Natural killer cell treated with Interleukin-12 subunit alpha and Interleukin-12 subunit beta and Interleukin-15 and Interleukin-18, amount 100 ng/mL, for 72 hours (primary cell): ENCODE measurements around the gene LGALS16. TPM values are rescaled to one million over a fixed set of nuclear protein-coding genes. Genes with fewer than 3 reads are reported as not detected.
A peak's percentile ranks its signal among the peaks of the same experiment; 100 is the strongest.
"Not testable (repeated sequence)": the region's sequence is repeated elsewhere in the genome, so short reads cannot be mapped to it uniquely, and the experiment has no call there.

Experiments used
- ATAC-seq, 2 donors: fragments of 150-1000 bp; cut with Tn5 transposase in 1 of 2; sonication (Bioruptor Pico), chemical (Tn5 transposase) in 1 of 2; 2 replicates each; pipeline ENCODE4 v1.10.0; 2021
- DNase-seq: peaks from one replicate; pipeline ENCODE4 v3.0.0; 2022; ENCODE audit warnings: low spot score
- H3K27ac Mint-ChIP-seq, 2 donors: 1 replicate in 1 of 2; 2 replicates in 1 of 2; pipeline ENCODE4 v1.8.0; 2022; ENCODE audit warnings: mixed read lengths in 2 of 2, mild to moderate bottlenecking in 1 of 2, moderate library complexity in 1 of 2
- H3K27me3 Mint-ChIP-seq, 2 donors: 1 replicate in 1 of 2; 2 replicates in 1 of 2; pipeline ENCODE4 v1.8.0; 2022; ENCODE audit warnings: mixed read lengths in 2 of 2
- H3K36me3 Mint-ChIP-seq: one replicate; pipeline ENCODE4 v1.8.0; 2022; ENCODE audit warnings: mixed read lengths
- H3K4me1 Mint-ChIP-seq, 2 donors: 1 replicate in 1 of 2; 2 replicates in 1 of 2; pipeline ENCODE4 v1.8.0; 2022; ENCODE audit warnings: low read depth in 2 of 2, mixed read lengths in 2 of 2, mild to moderate bottlenecking in 1 of 2
- H3K4me3 Mint-ChIP-seq: one replicate; pipeline ENCODE4 v1.8.0; 2022; ENCODE audit warnings: mixed read lengths
- H3K9me3 Mint-ChIP-seq: 2 replicates; pipeline ENCODE4 v1.8.0; 2022; ENCODE audit warnings: mixed read lengths
- total RNA-seq, 2 donors: library from RNA; stranded (reverse); gene quantifications; one replicate each; pipeline ENCODE4 v1.2.3, GENCODE V29; 2022

Gene LGALS16
- total RNA-seq, 2 donors from 2014 or later, result not detected

DNA sequence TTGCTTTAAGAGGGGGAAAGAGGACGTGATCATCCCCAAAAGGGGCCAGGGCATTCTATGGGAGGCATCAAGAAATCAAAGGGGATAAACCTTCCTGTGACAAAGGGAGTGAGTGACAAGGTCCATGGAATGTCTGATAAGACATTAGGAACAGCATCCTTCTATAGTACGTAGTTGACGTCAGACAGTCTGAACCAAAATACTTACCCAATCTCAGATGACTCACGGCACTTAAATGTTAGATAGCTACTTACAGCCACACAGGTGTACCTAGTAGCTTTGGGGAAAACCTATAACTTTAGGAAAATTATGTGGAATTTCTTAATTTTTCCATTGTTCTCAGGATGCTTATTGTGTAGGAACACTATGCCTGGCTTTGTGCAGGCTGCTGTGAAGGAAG lies 4.9 kb downstream of the LGALS16 start:
- Mint-ChIP-seq H3K4me1 (no peaks in the 10 kb centered on the region), H3K27me3 (peaks cover 33 to 36% of the 10 kb centered on the region in 2 donors), H3K36me3 (no peaks in the 10 kb centered on the region), H3K4me3 (no peak overlapping the region), H3K27ac (no peak overlapping the region), H3K9me3 (no peaks in the 10 kb centered on the region)
- no peak for ATAC-seq
- no peak for DNase-seq

DNA sequence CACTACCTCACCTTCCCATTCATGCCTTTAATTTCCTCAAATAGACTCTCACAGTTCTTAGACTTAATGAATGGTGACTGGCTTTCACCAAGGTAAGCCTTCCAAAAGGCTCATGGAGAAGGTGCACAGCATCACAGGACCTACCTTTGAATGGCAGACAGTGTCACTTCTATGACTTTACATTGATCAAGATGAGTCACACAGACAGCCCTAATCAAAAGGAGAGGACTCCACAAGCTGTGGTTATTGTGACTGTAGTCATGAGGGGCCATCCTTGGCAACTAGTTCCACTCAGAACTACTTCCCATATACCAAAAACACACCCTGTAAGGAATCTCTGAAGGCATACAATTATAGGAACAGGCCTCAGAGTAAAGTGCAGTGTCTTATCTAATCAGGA lies 5.9 kb downstream of the LGALS16 start:
- Mint-ChIP-seq H3K27ac (no peak overlapping the region), H3K4me1 (no peaks in the 10 kb centered on the region), H3K27me3 (peaks cover 28 to 36% of the 10 kb centered on the region in 2 donors), H3K4me3 (no peak overlapping the region), H3K36me3 (no peaks in the 10 kb centered on the region), H3K9me3 (no peaks in the 10 kb centered on the region)
- ATAC-seq (no peak), DNase-seq (no peak)

- H3K36me3 Mint-ChIP-seq, ATAC-seq, H3K27ac Mint-ChIP-seq, H3K4me1 Mint-ChIP-seq, H3K4me3 Mint-ChIP-seq, DNase-seq, H3K9me3 Mint-ChIP-seq: not testable (repeated sequence)
- peaks cover 29 to 43% of the 10 kb centered on the region in 2 donors for H3K27me3 Mint-ChIP-seq
These were observed 14.1 kb downstream of the LGALS16 start for GRCh38 chr19:39669860-39670259.

- H3K9me3 Mint-ChIP-seq, result no peaks in the 10 kb centered on the region
- no peak overlapping the region for H3K27ac Mint-ChIP-seq
- ATAC-seq (no peak), DNase-seq (no peak)
- no peak overlapping the region for H3K4me3 Mint-ChIP-seq
- peaks cover 32 to 37% of the 10 kb centered on the region in 2 donors for H3K27me3 Mint-ChIP-seq
- no peaks in the 10 kb centered on the region for H3K36me3 Mint-ChIP-seq
- peaks cover 11 to 14% of the 10 kb centered on the region in 2 donors for H3K4me1 Mint-ChIP-seq
These were observed 15.3 kb downstream of the LGALS16 start for GRCh38 chr19:39670998-39671397.

- H3K4me3 Mint-ChIP-seq, result no peak overlapping the region
- H3K27me3 Mint-ChIP-seq, result peaks cover 24 to 33% of the 10 kb centered on the region in 2 donors
These were observed 16.1 kb downstream of the LGALS16 start for GRCh38 chr19:39671739-39672363.

GRCh38 chr19:39672473-39672872 lies 16.8 kb downstream of the LGALS16 start:
- Mint-ChIP-seq H3K27me3 (peaks cover 18 to 29% of the 10 kb centered on the region in 2 donors), H3K4me1 (peaks cover 14 to 17% of the 10 kb centered on the region in 2 donors), H3K9me3 (no peaks in the 10 kb centered on the region), H3K27ac (no peak overlapping the region), H3K36me3 (no peaks in the 10 kb centered on the region), H3K4me3 (no peak overlapping the region)
- DNase-seq, result no peak
- no peak for ATAC-seq

More at GRCh38 chr19:39671739-39672363, 16.1 kb downstream of the LGALS16 start:
- Mint-ChIP-seq H3K4me1 (peaks cover 14 to 17% of the 10 kb centered on the region in 2 donors), H3K27ac (no peak overlapping the region), H3K9me3 (no peaks in the 10 kb centered on the region), H3K36me3 (no peaks in the 10 kb centered on the region)
- no peak for ATAC-seq
- DNase-seq, result no peak

DNA sequence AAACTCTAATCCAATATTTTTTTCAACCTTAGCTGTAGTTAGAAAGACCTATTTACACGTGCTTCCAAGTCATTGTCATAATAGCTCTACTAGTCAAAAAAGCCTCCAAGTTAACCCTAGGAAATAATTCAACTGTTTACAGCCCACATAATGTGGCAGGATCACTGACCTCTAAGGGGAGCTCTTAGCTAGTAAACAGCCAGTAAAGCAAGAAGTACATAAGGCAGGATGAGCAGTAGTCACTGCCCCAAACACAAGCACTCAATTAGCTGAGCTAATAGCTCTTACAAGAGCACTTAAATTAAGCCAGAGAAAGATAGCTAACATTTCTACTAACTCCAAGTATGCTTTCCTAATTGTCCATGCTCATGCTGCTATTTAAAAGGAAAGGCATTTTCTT lies 18.1 kb downstream of the LGALS16 start:
- not testable (repeated sequence) for H3K36me3 Mint-ChIP-seq, DNase-seq, ATAC-seq, H3K4me3 Mint-ChIP-seq, H3K27ac Mint-ChIP-seq, H3K9me3 Mint-ChIP-seq
- Mint-ChIP-seq H3K27me3 (peaks cover 16 to 32% of the 10 kb centered on the region in 2 donors), H3K4me1 (peaks cover 21 to 28% of the 10 kb centered on the region in 2 donors)

GRCh38 chr19:39676004-39676403 lies 20.3 kb downstream of the LGALS16 start:
- Mint-ChIP-seq H3K4me3 (peak overlapping the region; percentile 62), H3K36me3 (no peaks in the 10 kb centered on the region), H3K27ac (peak overlapping the region; percentile 51 to 88), H3K27me3 (peaks cover 11 to 32% of the 10 kb centered on the region in 2 donors), H3K9me3 (no peaks in the 10 kb centered on the region), H3K4me1 (peaks cover 28 to 42% of the 10 kb centered on the region in 2 donors)
- ATAC-seq (peak; percentile 87 to 88), DNase-seq (no peak)

GRCh38 chr19:39677961-39678889 lies 22.5 kb downstream of the LGALS16 start:
- peaks cover 24 to 39% of the 10 kb centered on the region in 2 donors for H3K4me1 Mint-ChIP-seq
- peak overlapping the region; percentile 67 for H3K4me3 Mint-ChIP-seq
- DNase-seq (no peak), ATAC-seq (no peak)
- peaks cover 0 to 31% of the 10 kb centered on the region in 2 donors for H3K27me3 Mint-ChIP-seq
- H3K27ac Mint-ChIP-seq, result peak overlapping the region; percentile 9 to 63
- no peaks in the 10 kb centered on the region for H3K36me3 Mint-ChIP-seq
- no peaks in the 10 kb centered on the region for H3K9me3 Mint-ChIP-seq

DNA sequence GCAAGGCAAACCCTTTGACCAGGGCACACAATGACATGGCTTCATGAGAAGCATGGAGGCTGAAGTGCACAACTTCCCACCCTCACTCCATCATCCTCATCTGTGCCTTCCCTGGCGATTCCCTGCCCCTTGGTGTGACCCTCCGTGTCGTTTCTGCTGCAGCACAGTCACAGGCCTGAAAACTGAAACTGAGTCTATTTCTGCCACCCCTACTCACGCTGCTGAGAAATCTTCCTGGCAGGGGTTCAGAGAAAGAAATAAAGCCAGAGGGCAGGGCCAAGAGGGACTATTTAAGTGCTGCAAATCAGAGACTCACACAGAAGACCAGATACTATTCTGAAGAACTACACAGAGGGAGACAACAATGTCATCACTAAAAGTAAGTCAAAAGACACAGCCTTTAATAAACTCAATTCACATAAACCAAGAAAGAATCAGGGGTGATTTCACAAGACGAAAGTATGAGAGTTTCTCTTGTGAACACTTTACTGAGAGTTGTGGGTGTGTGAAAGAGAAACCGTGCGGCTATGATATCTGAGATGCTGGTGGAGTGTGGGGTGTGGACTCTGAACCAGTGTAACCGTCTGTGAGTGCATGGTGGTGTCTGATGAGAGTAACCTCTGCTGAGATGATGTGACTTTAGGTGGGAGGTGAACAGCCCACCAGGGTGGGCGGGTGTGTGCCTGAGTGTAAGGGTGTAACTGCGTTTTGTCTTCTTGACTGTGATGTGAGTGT lies 23.5 kb downstream of the LGALS16 start:
- peak; percentile 40 to 85 for ATAC-seq
- peaks cover 24 to 39% of the 10 kb centered on the region in 2 donors for H3K4me1 Mint-ChIP-seq
- H3K36me3 Mint-ChIP-seq, result no peaks in the 10 kb centered on the region
- peak overlapping the region; percentile 69 for H3K4me3 Mint-ChIP-seq
- H3K27me3 Mint-ChIP-seq, result peaks cover 0 to 32% of the 10 kb centered on the region in 2 donors
- no peak for DNase-seq
- H3K9me3 Mint-ChIP-seq, result no peaks in the 10 kb centered on the region
- peak overlapping the region; percentile 18 to 63 for H3K27ac Mint-ChIP-seq

DNA sequence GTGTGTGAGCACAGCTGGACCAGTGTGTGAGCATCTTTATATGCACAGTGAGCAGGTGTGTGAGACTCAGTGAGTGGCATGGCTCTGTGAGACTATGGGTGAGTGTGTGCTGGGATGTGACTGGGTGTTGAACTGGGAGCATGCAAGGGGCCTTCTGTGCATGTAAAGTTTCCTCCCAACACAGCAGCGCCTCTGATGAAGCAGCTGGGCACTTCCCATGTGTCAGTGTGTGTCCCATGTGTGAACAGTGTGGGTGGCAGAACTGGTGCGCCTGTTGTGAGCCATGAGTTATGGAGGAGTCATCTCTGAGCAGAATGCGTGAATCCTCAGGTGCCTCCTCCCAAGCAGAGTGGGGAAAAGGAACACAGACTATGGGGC lies 24.1 kb downstream of the LGALS16 start:
- no peak for DNase-seq
- peak overlapping the region; percentile 69 for H3K4me3 Mint-ChIP-seq
- peaks cover 0 to 32% of the 10 kb centered on the region in 2 donors for H3K27me3 Mint-ChIP-seq
- peak; percentile 21 to 37 for ATAC-seq
- no peaks in the 10 kb centered on the region for H3K36me3 Mint-ChIP-seq
- peak overlapping the region; percentile 18 to 63 for H3K27ac Mint-ChIP-seq
- H3K4me1 Mint-ChIP-seq, result peaks cover 24 to 39% of the 10 kb centered on the region in 2 donors
- H3K9me3 Mint-ChIP-seq, result no peaks in the 10 kb centered on the region

GRCh38 chr19:39680593-39680992 lies 24.9 kb downstream of the LGALS16 start:
- Mint-ChIP-seq H3K27ac (no peak overlapping the region), H3K4me3 (no peak overlapping the region), H3K36me3 (no peaks in the 10 kb centered on the region), H3K27me3 (peaks cover 0 to 26% of the 10 kb centered on the region in 2 donors), H3K4me1 (peaks cover 21 to 33% of the 10 kb centered on the region in 2 donors), H3K9me3 (no peaks in the 10 kb centered on the region)
- DNase-seq (no peak), ATAC-seq (no peak)

DNA sequence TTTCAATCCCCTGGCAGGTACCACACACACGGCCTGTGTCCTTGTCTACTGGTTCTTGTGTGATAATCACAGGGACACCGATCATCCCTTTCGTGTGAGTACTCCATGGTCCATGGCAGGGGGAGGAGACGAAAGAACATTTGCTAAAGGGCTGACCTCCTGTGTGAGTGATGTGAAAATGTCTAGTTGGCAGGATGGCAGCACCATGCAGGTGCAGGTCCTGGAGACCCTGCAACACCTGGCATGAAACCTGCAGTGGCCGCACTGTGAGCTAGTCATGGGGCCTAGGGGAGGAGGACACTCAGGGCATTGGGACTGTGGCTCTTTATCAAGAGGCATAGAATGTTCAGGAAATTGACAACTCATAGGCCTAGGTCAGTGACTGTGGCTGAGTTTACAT lies 25.7 kb downstream of the LGALS16 start:
- H3K9me3 Mint-ChIP-seq, result no peaks in the 10 kb centered on the region
- no peak for ATAC-seq
- H3K36me3 Mint-ChIP-seq, result no peaks in the 10 kb centered on the region
- no peak overlapping the region for H3K27ac Mint-ChIP-seq
- no peak for DNase-seq
- H3K4me3 Mint-ChIP-seq, result no peak overlapping the region
- H3K27me3 Mint-ChIP-seq, result peaks cover 0 to 22% of the 10 kb centered on the region in 2 donors
- H3K4me1 Mint-ChIP-seq, result peaks cover 14 to 26% of the 10 kb centered on the region in 2 donors
